SU-DHL-6 (cell line): ENCODE measurements around the gene CALN1.

ENCODE experiments used
- H2AFZ ChIP-seq: fragments of 200-600 bp; sonication (generic); 2 replicates; pipeline ENCODE4 v1.6.1; 2014; ENCODE audit warnings: low read depth, mild to moderate bottlenecking, moderate library complexity, mixed read lengths, antibody characterized with exemption, low read length; ENCODE audit not compliant: severe bottlenecking
- H3F3A ChIP-seq: fragments of 200-600 bp; shearing (Covaris generic); 2 replicates; pipeline ENCODE4 v1.6.0; 2016; ENCODE audit warnings: antibody characterized with exemption, mild to moderate bottlenecking; ENCODE audit not compliant: insufficient read depth
- H3K27ac ChIP-seq: fragments of 200-600 bp; sonication (generic); 2 replicates; pipeline ENCODE4 v1.5.1; 2016; ENCODE audit warnings: low read depth, mild to moderate bottlenecking, low read length, moderate library complexity, mixed read lengths
- H3K27me3 ChIP-seq: fragments of 200-600 bp; sonication (generic), shearing (Covaris generic); 2 replicates; pipeline ENCODE4 v1.6.0; 2014; ENCODE audit warnings: mild to moderate bottlenecking, low read length
- H3K36me3 ChIP-seq: fragments of 200-600 bp; sonication (generic); 2 replicates; pipeline ENCODE4 v1.6.1; 2014; ENCODE audit warnings: mild to moderate bottlenecking, low read length, mixed read lengths
- H3K4me2 ChIP-seq: fragments of 300-600, 200-600 bp; shearing (Covaris generic), sonication (generic); 2 replicates; pipeline ENCODE4 v1.6.0; 2014; ENCODE audit warnings: low read length, low read depth, mild to moderate bottlenecking; ENCODE audit not compliant: poor library complexity, severe bottlenecking
- H3K4me3 ChIP-seq: fragments of 200-600 bp; sonication (generic); 2 replicates; pipeline ENCODE4 v1.5.1; 2014; ENCODE audit warnings: antibody characterized with exemption, low read length, mild to moderate bottlenecking, mixed read lengths; ENCODE audit not compliant: insufficient read depth, poor library complexity, severe bottlenecking
- H3K79me2 ChIP-seq: fragments of 200-600 bp; sonication (generic); 2 replicates; pipeline ENCODE4 v1.6.1; 2014; ENCODE audit warnings: mild to moderate bottlenecking, low read length, moderate library complexity; ENCODE audit not compliant: insufficient read depth
- H3K9ac ChIP-seq: fragments of 200-600 bp; sonication (generic); 2 replicates; pipeline ENCODE4 v1.7.0; 2014; ENCODE audit warnings: mild to moderate bottlenecking, low read length
- H3K9me2 ChIP-seq: fragments of 200-600 bp; sonication (generic); replicated peaks from 2 replicates; pipeline ENCODE4 v1.6.1; 2014; ENCODE audit warnings: low read length; ENCODE audit not compliant: insufficient read depth
- H3K9me3 ChIP-seq: fragments of 200-600 bp; sonication (generic); 2 replicates; pipeline ENCODE4 v1.6.1; 2014; ENCODE audit warnings: low read length, mixed read lengths; ENCODE audit not compliant: insufficient read depth
- H4K20me1 ChIP-seq: fragments of 200-600 bp; sonication (generic); 2 replicates; pipeline ENCODE4 v1.6.1; 2014; ENCODE audit warnings: low read depth, mild to moderate bottlenecking, antibody characterized with exemption, low read length, moderate library complexity, mixed read lengths
- EZH2phosphoT487 ChIP-seq: fragments of 200-600 bp; sonication (generic), shearing (Covaris generic); conservative IDR thresholded peaks from 2 replicates; pipeline ENCODE4 v1.6.1; 2018; ENCODE audit warnings: mild to moderate bottlenecking, antibody characterized with exemption, low read length, moderate library complexity, mixed read lengths
- TF ChIP-seq, protein P1 (sequence below): fragments of 200-600 bp; sonication (generic); IDR thresholded peaks from one replicate; pipeline ENCODE4 v1.5.1; 2017; ENCODE audit warnings: antibody characterized with exemption, mild to moderate bottlenecking, low read length, moderate library complexity; ENCODE audit not compliant: insufficient read depth, poor library complexity, severe bottlenecking

Gene CALN1

GRCh38 chr7:72057796-72058195, 354.3 kb downstream of the CALN1 start:
- no peaks in the 10 kb centered on the region for H3K79me2 ChIP-seq
- TF ChIP-seq, protein P1, sequence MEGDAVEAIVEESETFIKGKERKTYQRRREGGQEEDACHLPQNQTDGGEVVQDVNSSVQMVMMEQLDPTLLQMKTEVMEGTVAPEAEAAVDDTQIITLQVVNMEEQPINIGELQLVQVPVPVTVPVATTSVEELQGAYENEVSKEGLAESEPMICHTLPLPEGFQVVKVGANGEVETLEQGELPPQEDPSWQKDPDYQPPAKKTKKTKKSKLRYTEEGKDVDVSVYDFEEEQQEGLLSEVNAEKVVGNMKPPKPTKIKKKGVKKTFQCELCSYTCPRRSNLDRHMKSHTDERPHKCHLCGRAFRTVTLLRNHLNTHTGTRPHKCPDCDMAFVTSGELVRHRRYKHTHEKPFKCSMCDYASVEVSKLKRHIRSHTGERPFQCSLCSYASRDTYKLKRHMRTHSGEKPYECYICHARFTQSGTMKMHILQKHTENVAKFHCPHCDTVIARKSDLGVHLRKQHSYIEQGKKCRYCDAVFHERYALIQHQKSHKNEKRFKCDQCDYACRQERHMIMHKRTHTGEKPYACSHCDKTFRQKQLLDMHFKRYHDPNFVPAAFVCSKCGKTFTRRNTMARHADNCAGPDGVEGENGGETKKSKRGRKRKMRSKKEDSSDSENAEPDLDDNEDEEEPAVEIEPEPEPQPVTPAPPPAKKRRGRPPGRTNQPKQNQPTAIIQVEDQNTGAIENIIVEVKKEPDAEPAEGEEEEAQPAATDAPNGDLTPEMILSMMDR: no peak
- no peak for TF ChIP-seq EZH2phosphoT487
- H3K4me2 ChIP-seq: no peak overlapping the region

GRCh38 chr7:72057231-72057630, 354.9 kb downstream of the CALN1 start:
- Histone ChIP-seq H3K4me2 (no peak overlapping the region), H3K9me2 (no peaks in the 10 kb centered on the region), H2AFZ (no peak overlapping the region), H3K36me3 (no peaks in the 10 kb centered on the region), H3K79me2 (no peaks in the 10 kb centered on the region), H4K20me1 (no peaks in the 10 kb centered on the region), H3F3A (no peaks in the 10 kb centered on the region), H3K9me3 (no peaks in the 10 kb centered on the region), H3K9ac (no peak overlapping the region), H3K27ac (no peak overlapping the region), H3K27me3 (no peaks in the 10 kb centered on the region), H3K4me3 (no peak overlapping the region)
- TF ChIP-seq, protein P1: no peak
- TF ChIP-seq EZH2phosphoT487: no peak

More at GRCh38 chr7:72057796-72058195, 354.3 kb downstream of the CALN1 start:
- Histone ChIP-seq H2AFZ (no peak overlapping the region), H3K9ac (no peak overlapping the region), H3K9me3 (no peaks in the 10 kb centered on the region), H4K20me1 (no peaks in the 10 kb centered on the region), H3K36me3 (no peaks in the 10 kb centered on the region), H3F3A (no peaks in the 10 kb centered on the region), H3K27me3 (no peaks in the 10 kb centered on the region), H3K27ac (no peak overlapping the region), H3K9me2 (no peaks in the 10 kb centered on the region), H3K4me3 (no peak overlapping the region)

DNA sequence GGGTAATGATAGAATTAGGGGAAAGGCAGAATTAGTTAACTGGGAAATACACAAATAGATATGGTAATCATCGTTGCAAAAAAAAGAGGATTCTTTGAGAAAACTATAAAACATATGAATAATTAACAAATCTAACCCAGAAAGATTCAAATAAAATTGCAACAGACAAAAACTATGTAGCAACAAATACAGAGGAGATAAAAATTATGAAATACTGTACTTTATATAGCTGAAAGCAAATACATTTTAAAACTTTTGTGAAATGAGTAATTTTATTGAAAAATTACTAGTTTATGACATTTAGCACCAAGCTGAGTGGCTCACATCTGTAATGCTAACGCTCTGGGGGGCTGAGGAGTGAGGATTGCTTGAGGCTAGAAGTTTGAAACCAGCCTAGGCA, 356.7 kb downstream of the CALN1 start:
- H2AFZ ChIP-seq: no peak overlapping the region
- no peaks in the 10 kb centered on the region for H3K79me2 ChIP-seq
- no peak overlapping the region for H3K9ac ChIP-seq
- H3K4me3 ChIP-seq: no peak overlapping the region
- no peak overlapping the region for H3K27ac ChIP-seq
- H4K20me1 ChIP-seq: no peaks in the 10 kb centered on the region
- H3K9me2 ChIP-seq: no peaks in the 10 kb centered on the region
- no peak for TF ChIP-seq EZH2phosphoT487
- TF ChIP-seq, protein P1: no peak
- no peaks in the 10 kb centered on the region for H3K9me3 ChIP-seq
- no peak overlapping the region for H3K4me2 ChIP-seq
- no peaks in the 10 kb centered on the region for H3F3A ChIP-seq
- no peaks in the 10 kb centered on the region for H3K36me3 ChIP-seq
- H3K27me3 ChIP-seq: no peaks in the 10 kb centered on the region

GRCh38 chr7:72053292-72053691, 358.8 kb downstream of the CALN1 start:
- no peak overlapping the region for H3K4me3 ChIP-seq
- H3K79me2 ChIP-seq: no peaks in the 10 kb centered on the region
- H4K20me1 ChIP-seq: no peaks in the 10 kb centered on the region
- no peaks in the 10 kb centered on the region for H3F3A ChIP-seq
- H3K36me3 ChIP-seq: no peaks in the 10 kb centered on the region
- no peak overlapping the region for H2AFZ ChIP-seq
- H3K9me2 ChIP-seq: no peaks in the 10 kb centered on the region
- no peaks in the 10 kb centered on the region for H3K27me3 ChIP-seq
- no peaks in the 10 kb centered on the region for H3K9me3 ChIP-seq
- H3K9ac ChIP-seq: no peak overlapping the region
- TF ChIP-seq, protein P1: no peak
- TF ChIP-seq EZH2phosphoT487: no peak
- H3K27ac ChIP-seq: no peak overlapping the region
- no peak overlapping the region for H3K4me2 ChIP-seq
